CD14-positive monocyte (primary cell): Measurements from ENCODE around the gene FSHR. TPM values are rescaled to one million over a fixed set of nuclear protein-coding genes. Genes with fewer than 3 reads are reported as not detected.

ENCODE experiments used
- DNase-seq, 3 donors: peaks; one replicate each; pipeline ENCODE4 v3.0.0-alpha.2; 2011 to 2022
- H2AFZ ChIP-seq: 2 replicates; pipeline ENCODE4 v1.6.0; 2012; ENCODE audit warnings: mild to moderate bottlenecking, low read depth, low read length, inconsistent platforms; ENCODE audit not compliant: insufficient read depth, poor library complexity, severe bottlenecking
- H3K27ac ChIP-seq, 2 donors: 1 replicate in 1 of 2; 2 replicates in 1 of 2; pipeline ENCODE4 v1.5.1; 2012 to 2013; ENCODE audit warnings: low read length in 2 of 2, control low read depth in 1 of 2, inconsistent platforms in 1 of 2, low read depth in 1 of 2, mild to moderate bottlenecking in 1 of 2
- H3K27me3 ChIP-seq, 2 donors: one replicate each; pipeline versions ENCODE4 v1.6.0 to v1.6.1; 2011 to 2013; ENCODE audit warnings: low read length in 2 of 2; ENCODE audit not compliant: control insufficient read depth in 2 of 2, insufficient read depth in 2 of 2
- H3K36me3 ChIP-seq, 2 donors: replicated peaks in 1 of 2; 1 replicate in 1 of 2; 2 replicates in 1 of 2; pipeline versions ENCODE4 v1.5.1 to v1.6.1; 2012 to 2013; ENCODE audit warnings: low read length in 2 of 2, control low read depth in 1 of 2, inconsistent platforms in 1 of 2, mild to moderate bottlenecking in 1 of 2; ENCODE audit not compliant: insufficient read depth in 2 of 2, control insufficient read depth in 1 of 2
- H3K4me1 ChIP-seq, 2 donors: 1 replicate in 1 of 2; 2 replicates in 1 of 2; pipeline versions ENCODE4 v1.5.1 to v1.6.1; 2012 to 2013; ENCODE audit warnings: low read length in 2 of 2, control low read depth in 1 of 2, inconsistent platforms in 1 of 2, mild to moderate bottlenecking in 1 of 2, moderate library complexity in 1 of 2; ENCODE audit not compliant: insufficient read depth in 2 of 2, control insufficient read depth in 1 of 2
- H3K4me2 ChIP-seq: replicated peaks from 2 replicates; pipeline ENCODE3; 2012; ENCODE audit warnings: low read length, moderate library complexity, mild to moderate bottlenecking; ENCODE audit not compliant: poor library complexity, severe bottlenecking; ENCODE audit errors: extremely low read depth
- H3K4me3 ChIP-seq, 3 experiments: fragments of 200-600 bp in 1 of 3; sonication (generic) in 1 of 3; replicated peaks in 1 of 3; 1 replicate in 2 of 3; 2 replicates in 1 of 3; pipeline ENCODE4 v1.5.1; 2011 to 2013; ENCODE audit warnings: low read length in 3 of 3, mild to moderate bottlenecking in 3 of 3, control low read depth in 2 of 3, low read depth in 2 of 3, inconsistent platforms in 1 of 3, moderate library complexity in 1 of 3
- H3K79me2 ChIP-seq: 2 replicates; pipeline ENCODE4 v1.6.0; 2012; ENCODE audit warnings: mild to moderate bottlenecking, control low read depth, inconsistent platforms, low read length, moderate library complexity; ENCODE audit not compliant: insufficient read depth
- H3K9ac ChIP-seq: 2 replicates; pipeline ENCODE4 v1.6.0; 2017; ENCODE audit warnings: low read length, mild to moderate bottlenecking; ENCODE audit not compliant: insufficient read depth, poor library complexity, severe bottlenecking
- H3K9me3 ChIP-seq, 2 donors: replicated peaks in 1 of 2; 1 replicate in 1 of 2; 2 replicates in 1 of 2; pipeline versions ENCODE4 v1.5.1 to v1.6.1; 2012 to 2013; ENCODE audit warnings: low read length in 2 of 2, control low read depth in 1 of 2; ENCODE audit not compliant: control insufficient read depth in 1 of 2, insufficient read depth in 1 of 2
- H4K20me1 ChIP-seq: 2 replicates; pipeline ENCODE4 v1.6.0; 2012; ENCODE audit warnings: mild to moderate bottlenecking, low read length, control low read depth, moderate library complexity; ENCODE audit not compliant: insufficient read depth
- H3K27ac Mint-ChIP-seq, 7 donors: one replicate each; pipeline ENCODE4 v1.8.0; 2020; ENCODE audit warnings: mild to moderate bottlenecking in 7 of 7, mixed read lengths in 7 of 7, moderate library complexity in 6 of 7, inconsistent platforms in 2 of 7
- H3K27me3 Mint-ChIP-seq, 3 donors: one replicate each; pipeline ENCODE4 v1.8.0; 2021 to 2022; ENCODE audit warnings: low read depth in 3 of 3, mild to moderate bottlenecking in 3 of 3, mixed read lengths in 3 of 3, moderate library complexity in 3 of 3, inconsistent platforms in 1 of 3
- H3K36me3 Mint-ChIP-seq, 2 donors: one replicate each; pipeline ENCODE4 v1.8.0; 2020; ENCODE audit warnings: mixed read lengths in 2 of 2, inconsistent platforms in 1 of 2, mild to moderate bottlenecking in 1 of 2
- H3K4me1 Mint-ChIP-seq: one replicate; pipeline ENCODE4 v1.8.0; 2020; ENCODE audit warnings: mild to moderate bottlenecking, mixed read lengths
- H3K4me3 Mint-ChIP-seq, 2 donors: one replicate each; pipeline ENCODE4 v1.8.0; 2020; ENCODE audit warnings: mild to moderate bottlenecking in 2 of 2, mixed read lengths in 2 of 2, moderate library complexity in 1 of 2
- H3K9me3 Mint-ChIP-seq, 7 donors: one replicate each; pipeline ENCODE4 v1.8.0; 2020 to 2022; ENCODE audit warnings: mixed read lengths in 7 of 7, mild to moderate bottlenecking in 6 of 7, moderate library complexity in 6 of 7, inconsistent platforms in 2 of 7
- WGBS: methylation state at CpG from one replicate; pipeline ENCODE4 v1.1.5; 2013; ENCODE audit warnings: missing lambda C conversion rate; ENCODE audit not compliant: insufficient coverage; 5-methylcytosine and 5-hydroxymethylcytosine counted together
- intact Hi-C, 2 donors: fragments of 100-400 bp; cut with micrococcal nuclease; formaldehyde crosslinking; loops; one replicate each; pipeline versions ENCODE4 v1.15.0 to v1.15.1; 2023
- polyA plus RNA-seq, 3 donors: library from polyadenylated mRNA; depleted of rRNA in 1 of 3; unstranded in 2 of 3; stranded (reverse) in 1 of 3; fragments of 300-500 nt in 2 of 3; fragments of >200 nt in 1 of 3; fragmentation: Illumina TruSeq in 2 of 3; gene quantifications; 1 replicate in 2 of 3; 2 replicates in 1 of 3; pipeline ENCODE4 v1.2.3, GENCODE V29; 2012 to 2021
- TF ChIP-seq, protein P1 (sequence below): fragments of 200-600 bp; IDR thresholded peaks from one replicate; pipeline ENCODE4 v1.8.0; 2022; ENCODE audit warnings: antibody characterized with exemption, mild to moderate bottlenecking

FSHR gene
- polyA plus RNA-seq, 3 donors, result not detected

- Histone ChIP-seq H3K4me2 (no peak overlapping the region), H2AFZ (no peak overlapping the region), H3K4me1 (no peaks in the 10 kb centered on the region), H4K20me1 (no peaks in the 10 kb centered on the region), H3K36me3 (no peaks in the 10 kb centered on the region), H3K9me3 (no peaks in the 10 kb centered on the region), H3K4me3 (no peak overlapping the region), H3K27me3 (no peaks in the 10 kb centered on the region), H3K9ac (no peak overlapping the region), H3K79me2 (no peaks in the 10 kb centered on the region), H3K27ac (no peak overlapping the region)
- TF ChIP-seq, protein P1, sequence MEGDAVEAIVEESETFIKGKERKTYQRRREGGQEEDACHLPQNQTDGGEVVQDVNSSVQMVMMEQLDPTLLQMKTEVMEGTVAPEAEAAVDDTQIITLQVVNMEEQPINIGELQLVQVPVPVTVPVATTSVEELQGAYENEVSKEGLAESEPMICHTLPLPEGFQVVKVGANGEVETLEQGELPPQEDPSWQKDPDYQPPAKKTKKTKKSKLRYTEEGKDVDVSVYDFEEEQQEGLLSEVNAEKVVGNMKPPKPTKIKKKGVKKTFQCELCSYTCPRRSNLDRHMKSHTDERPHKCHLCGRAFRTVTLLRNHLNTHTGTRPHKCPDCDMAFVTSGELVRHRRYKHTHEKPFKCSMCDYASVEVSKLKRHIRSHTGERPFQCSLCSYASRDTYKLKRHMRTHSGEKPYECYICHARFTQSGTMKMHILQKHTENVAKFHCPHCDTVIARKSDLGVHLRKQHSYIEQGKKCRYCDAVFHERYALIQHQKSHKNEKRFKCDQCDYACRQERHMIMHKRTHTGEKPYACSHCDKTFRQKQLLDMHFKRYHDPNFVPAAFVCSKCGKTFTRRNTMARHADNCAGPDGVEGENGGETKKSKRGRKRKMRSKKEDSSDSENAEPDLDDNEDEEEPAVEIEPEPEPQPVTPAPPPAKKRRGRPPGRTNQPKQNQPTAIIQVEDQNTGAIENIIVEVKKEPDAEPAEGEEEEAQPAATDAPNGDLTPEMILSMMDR, result no peak
- intact Hi-C loops, result no loop called here
- H3K36me3 Mint-ChIP-seq, result no peaks in the 10 kb centered on the region
- peaks cover 0 to 5% (median 2%) of the 10 kb centered on the region in 7 donors for H3K9me3 Mint-ChIP-seq
- no peaks in the 10 kb centered on the region for H3K4me1 Mint-ChIP-seq
- H3K27ac Mint-ChIP-seq, result no peak overlapping the region
- 60% methylated on average over 1 of the region's 5 CpGs for WGBS
- H3K27me3 Mint-ChIP-seq, result peaks cover 0 to 2% (median 2%) of the 10 kb centered on the region in 3 donors
- no peak overlapping the region for H3K4me3 Mint-ChIP-seq
- DNase-seq, result no peak
Observed at GRCh38 chr2:48984922-48985321, 169.4 kb downstream of the FSHR start.

DNA sequence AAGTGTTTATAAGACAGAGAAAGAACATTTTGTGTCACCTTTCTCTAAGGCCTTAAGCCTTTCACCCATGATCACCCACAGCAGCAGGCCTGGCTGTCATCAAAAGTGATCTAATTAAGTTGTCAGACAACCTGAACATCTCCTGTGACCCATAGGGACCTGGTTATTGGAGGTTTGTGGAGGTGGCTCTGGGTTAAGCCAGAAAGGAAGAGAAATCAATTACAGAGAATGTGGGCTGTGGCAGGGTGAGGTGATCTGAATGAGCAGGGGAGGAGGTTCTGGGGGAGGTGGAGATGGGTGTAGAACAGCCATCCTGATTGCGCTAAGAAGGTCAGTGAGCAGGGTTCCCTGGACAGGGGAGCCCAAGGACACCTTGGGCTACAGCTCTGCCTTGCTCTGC, 170.8 kb downstream of the FSHR start:
- no peaks in the 10 kb centered on the region for H3K27me3 ChIP-seq
- no peaks in the 10 kb centered on the region for H3K4me1 Mint-ChIP-seq

More for the DNA sequence above, 170.8 kb downstream of the FSHR start:
- Mint-ChIP-seq H3K4me3 (no peak overlapping the region), H3K36me3 (no peaks in the 10 kb centered on the region), H3K27ac (peak overlapping the region in 1 of 7 donors; percentile 31), H3K27me3 (peaks cover 0 to 2% (median 2%) of the 10 kb centered on the region in 3 donors), H3K9me3 (peaks cover 0 to 5% (median 2%) of the 10 kb centered on the region in 7 donors)
- no peak overlapping the region for H3K4me2 ChIP-seq
- H3K79me2 ChIP-seq, result no peaks in the 10 kb centered on the region
- no peak overlapping the region for H3K27ac ChIP-seq
- TF ChIP-seq, protein P1, result no peak
- no peak overlapping the region for H2AFZ ChIP-seq
- H3K9me3 ChIP-seq, result no peaks in the 10 kb centered on the region
- no peaks in the 10 kb centered on the region for H3K4me1 ChIP-seq
- 100% methylated on average over 1 of the region's 1 CpG for WGBS
- DNase-seq, result no peak
- H3K4me3 ChIP-seq, result no peak overlapping the region
- H4K20me1 ChIP-seq, result no peaks in the 10 kb centered on the region
- H3K36me3 ChIP-seq, result no peaks in the 10 kb centered on the region
- intact Hi-C loops, result no loop called here
- no peak overlapping the region for H3K9ac ChIP-seq
